ENCODE results near the gene GRM5. TPM values are rescaled to one million over a fixed set of nuclear protein-coding genes. Genes with fewer than 3 reads are reported as not detected.

The GRM5 gene
- total RNA-seq, 1 donor from 2014 or later, result 0.17 TPM

GRCh38 chr11:88534185-88534584, 531.6 kb downstream of the GRM5 start:
- Mint-ChIP-seq H3K9me3 (no peaks in the 10 kb centered on the region), H3K36me3 (no peaks in the 10 kb centered on the region), H3K27me3 (peaks cover 3% of the 10 kb centered on the region), H3K4me1 (ENCODE audit: unreplicated experiment) (no peaks in the 10 kb centered on the region), H3K4me3 (no peak overlapping the region), H3K27ac (no peak overlapping the region)
- DNase-seq (ENCODE audit: extremely low spot score, unreplicated experiment), result no peak
- no peak for TF ChIP-seq CTCF (conservative IDR thresholded peaks at IDR 0.05)

GRCh38 chr11:88533001-88533400, 532.8 kb downstream of the GRM5 start:
- H3K27ac Mint-ChIP-seq, result no peak overlapping the region
- TF ChIP-seq CTCF (conservative IDR thresholded peaks at IDR 0.05), result no peak
- no peaks in the 10 kb centered on the region for H3K4me1 Mint-ChIP-seq (ENCODE audit: unreplicated experiment)
- no peaks in the 10 kb centered on the region for H3K9me3 Mint-ChIP-seq
- H3K4me3 Mint-ChIP-seq, result no peak overlapping the region
- DNase-seq (ENCODE audit: extremely low spot score, unreplicated experiment), result no peak
- H3K36me3 Mint-ChIP-seq, result no peaks in the 10 kb centered on the region
- peaks cover 3% of the 10 kb centered on the region for H3K27me3 Mint-ChIP-seq

GRCh38 chr11:88531831-88532230, 534.0 kb downstream of the GRM5 start:
- H3K4me1 Mint-ChIP-seq (ENCODE audit: unreplicated experiment), result no peaks in the 10 kb centered on the region

GRCh38 chr11:88529426-88529825, 536.4 kb downstream of the GRM5 start:
- peaks cover 3% of the 10 kb centered on the region for H3K27me3 Mint-ChIP-seq
- H3K27ac Mint-ChIP-seq, result no peak overlapping the region

More at GRCh38 chr11:88531831-88532230, 534.0 kb downstream of the GRM5 start:
- Mint-ChIP-seq H3K36me3 (no peaks in the 10 kb centered on the region), H3K27ac (no peak overlapping the region), H3K27me3 (peaks cover 3% of the 10 kb centered on the region), H3K4me3 (no peak overlapping the region), H3K9me3 (peaks cover 5% of the 10 kb centered on the region)
- DNase-seq (ENCODE audit: extremely low spot score, unreplicated experiment), result no peak
- no peak for TF ChIP-seq CTCF (conservative IDR thresholded peaks at IDR 0.05)

GRCh38 chr11:88523386-88524071, 542.3 kb downstream of the GRM5 start:
- DNase-seq (ENCODE audit: extremely low spot score, unreplicated experiment), result no peak
- Mint-ChIP-seq H3K36me3 (no peaks in the 10 kb centered on the region), H3K27me3 (no peaks in the 10 kb centered on the region), H3K9me3 (peaks cover 5% of the 10 kb centered on the region), H3K27ac (no peak overlapping the region), H3K4me1 (ENCODE audit: unreplicated experiment) (peaks cover 11% of the 10 kb centered on the region), H3K4me3 (no peak overlapping the region)
- TF ChIP-seq CTCF (conservative IDR thresholded peaks at IDR 0.05), result no peak

More at GRCh38 chr11:88529426-88529825, 536.4 kb downstream of the GRM5 start:
- Mint-ChIP-seq H3K4me3 (no peak overlapping the region), H3K9me3 (peaks cover 5% of the 10 kb centered on the region), H3K4me1 (ENCODE audit: unreplicated experiment) (no peaks in the 10 kb centered on the region), H3K36me3 (no peaks in the 10 kb centered on the region)
- DNase-seq (ENCODE audit: extremely low spot score, unreplicated experiment), result no peak
- TF ChIP-seq CTCF (conservative IDR thresholded peaks at IDR 0.05), result no peak
